ENCODE measurements around the gene ZNF865.

The ZNF865 gene

GRCh38 chr19:55588738-55589137 is 16.7 kb upstream of the ZNF865 start:
- no peak for DNase-seq

- no peak for DNase-seq
Observed at GRCh38 chr19:55590109-55590508, 15.3 kb upstream of the ZNF865 start.

GRCh38 chr19:55590617-55591016 is 14.8 kb upstream of the ZNF865 start:
- no peak for DNase-seq

- no peak for DNase-seq
Observed at GRCh38 chr19:55591555-55591954, 13.9 kb upstream of the ZNF865 start.

- DNase-seq: no peak
Observed at GRCh38 chr19:55592391-55593090, 12.9 kb upstream of the ZNF865 start.

GRCh38 chr19:55593096-55593772 is 12.2 kb upstream of the ZNF865 start:
- no peak for DNase-seq

GRCh38 chr19:55594996-55595545 is 10.4 kb upstream of the ZNF865 start:
- DNase-seq: no peak

- DNase-seq: no peak
Observed at GRCh38 chr19:55596304-55596703, 9.1 kb upstream of the ZNF865 start.

GRCh38 chr19:55597501-55597921 is 7.9 kb upstream of the ZNF865 start:
- DNase-seq: no peak

- DNase-seq: no peak
Observed at GRCh38 chr19:55598034-55598433, 7.4 kb upstream of the ZNF865 start.

GRCh38 chr19:55598719-55599467 is 6.6 kb upstream of the ZNF865 start:
- peak; percentile 88 for DNase-seq

- DNase-seq: peak; percentile 99
Observed at GRCh38 chr19:55599468-55599841, 6.0 kb upstream of the ZNF865 start, which contains the start of gene FIZ1. Gene FIZ1 (minus strand): TSS chr19:55599517. CDS start chr19:55597865, 1,652 bp downstream.

- DNase-seq: peak; percentile 98
Observed at GRCh38 chr19:55599842-55600661, 5.4 kb upstream of the ZNF865 start, which contains the start of gene ZNF524. Gene ZNF524 (plus strand): TSS chr19:55600288. CDS start chr19:55602113, 1,825 bp downstream.

- no peak for DNase-seq
Observed at GRCh38 chr19:55600662-55601028, 4.8 kb upstream of the ZNF865 start.

GRCh38 chr19:55601084-55601483 is 4.4 kb upstream of the ZNF865 start:
- DNase-seq: no peak

GRCh38 chr19:55602104-55603001 is 3.1 kb upstream of the ZNF865 start:
- DNase-seq: no peak

GRCh38 chr19:55603115-55603514 is 2.3 kb upstream of the ZNF865 start:
- no peak for DNase-seq

GRCh38 chr19:55603581-55604292 is 1.7 kb upstream of the ZNF865 start:
- DNase-seq: no peak

- peak; percentile 93 for DNase-seq
Observed at GRCh38 chr19:55605207-55605636, 225 bp upstream of the ZNF865 start.

GRCh38 chr19:55606471-55606787 is 982 bp downstream of the ZNF865 start:
- no peak for DNase-seq

- no peak for DNase-seq
Observed at GRCh38 chr19:55606817-55607216, 1.4 kb downstream of the ZNF865 start.
